Thoracic aorta (tissue), 2 donors: ENCODE data around the gene PLD6. TPM values are rescaled to one million over a fixed set of nuclear protein-coding genes. Genes with fewer than 3 reads are reported as not detected.

ENCODE experiments used
- ATAC-seq: fragments of 150-250 bp; one replicate; pipeline ENCODE4 v1.8.0; 2017; ENCODE audit warnings: low read depth; ENCODE audit not compliant: insufficient number of reproducible peaks, low FRiP score
- DNase-seq: peaks from one replicate; pipeline ENCODE4 v3.0.0-alpha.2; 2020; ENCODE audit warnings: low spot score
- H3K27ac ChIP-seq, 2 donors: fragments of 200-600 bp; sonication (generic); 1 replicate in 1 of 2; 2 replicates in 1 of 2; pipeline ENCODE4 v1.5.1; 2016; ENCODE audit warnings: mild to moderate bottlenecking in 2 of 2, moderate library complexity in 2 of 2
- H3K27me3 ChIP-seq: fragments of 200-600 bp; sonication (generic); replicated peaks from 2 replicates; pipeline ENCODE4 v1.6.0; 2016; ENCODE audit warnings: mild to moderate bottlenecking; ENCODE audit not compliant: insufficient read depth
- H3K36me3 ChIP-seq: fragments of 200-600 bp; sonication (generic); one replicate; pipeline ENCODE4 v1.5.1; 2016
- H3K4me1 ChIP-seq, 2 donors: fragments of 200-600 bp; sonication (generic); 1 replicate in 1 of 2; 2 replicates in 1 of 2; pipeline versions ENCODE4 v1.5.1 to v1.6.0; 2016; ENCODE audit warnings: low read depth in 2 of 2, mild to moderate bottlenecking in 1 of 2; ENCODE audit not compliant: control insufficient read depth in 1 of 2
- H3K4me3 ChIP-seq: fragments of 200-600 bp; sonication (generic); 2 replicates; pipeline ENCODE4 v1.5.1; 2016; ENCODE audit warnings: mild to moderate bottlenecking
- H3K9me3 ChIP-seq: fragments of 200-600 bp; sonication (generic); 2 replicates; pipeline ENCODE4 v1.5.1; 2016
- total RNA-seq, 2 donors: library from RNA; depleted of rRNA; stranded (reverse); fragments of >200 nt; gene quantifications; one replicate each; pipeline versions ENCODE4 v1.1.0 to v1.2.3, GENCODE V29; 2016
- TF ChIP-seq, protein P1 (sequence below): fragments of 200-600 bp; sonication (generic); IDR thresholded peaks from one replicate; pipeline ENCODE4 v1.5.1; 2019; ENCODE audit warnings: antibody characterized with exemption

PLD6 gene
- total RNA-seq, 2 donors from 2014 or later = 0.68 to 5.5 TPM

GRCh38 chr17:17175917-17176316 lies 30.2 kb downstream of the PLD6 start:
- no peak overlapping the region for H3K27ac ChIP-seq
- H3K36me3 ChIP-seq = peaks cover 69% of the 10 kb centered on the region
- peaks cover 0 to 4% of the 10 kb centered on the region in 2 donors for H3K4me1 ChIP-seq
- DNase-seq = no peak
- no peaks in the 10 kb centered on the region for H3K9me3 ChIP-seq
- no peak overlapping the region for H3K4me3 ChIP-seq
- no peak for ATAC-seq
- no peaks in the 10 kb centered on the region for H3K27me3 ChIP-seq
- TF ChIP-seq, protein P1, sequence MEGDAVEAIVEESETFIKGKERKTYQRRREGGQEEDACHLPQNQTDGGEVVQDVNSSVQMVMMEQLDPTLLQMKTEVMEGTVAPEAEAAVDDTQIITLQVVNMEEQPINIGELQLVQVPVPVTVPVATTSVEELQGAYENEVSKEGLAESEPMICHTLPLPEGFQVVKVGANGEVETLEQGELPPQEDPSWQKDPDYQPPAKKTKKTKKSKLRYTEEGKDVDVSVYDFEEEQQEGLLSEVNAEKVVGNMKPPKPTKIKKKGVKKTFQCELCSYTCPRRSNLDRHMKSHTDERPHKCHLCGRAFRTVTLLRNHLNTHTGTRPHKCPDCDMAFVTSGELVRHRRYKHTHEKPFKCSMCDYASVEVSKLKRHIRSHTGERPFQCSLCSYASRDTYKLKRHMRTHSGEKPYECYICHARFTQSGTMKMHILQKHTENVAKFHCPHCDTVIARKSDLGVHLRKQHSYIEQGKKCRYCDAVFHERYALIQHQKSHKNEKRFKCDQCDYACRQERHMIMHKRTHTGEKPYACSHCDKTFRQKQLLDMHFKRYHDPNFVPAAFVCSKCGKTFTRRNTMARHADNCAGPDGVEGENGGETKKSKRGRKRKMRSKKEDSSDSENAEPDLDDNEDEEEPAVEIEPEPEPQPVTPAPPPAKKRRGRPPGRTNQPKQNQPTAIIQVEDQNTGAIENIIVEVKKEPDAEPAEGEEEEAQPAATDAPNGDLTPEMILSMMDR = no peak

- Histone ChIP-seq H3K27me3 (no peaks in the 10 kb centered on the region), H3K9me3 (no peaks in the 10 kb centered on the region), H3K36me3 (peaks cover 69% of the 10 kb centered on the region), H3K27ac (no peak overlapping the region), H3K4me1 (no peaks in the 10 kb centered on the region), H3K4me3 (no peak overlapping the region)
- TF ChIP-seq, protein P1 = no peak
- DNase-seq = no peak
- no peak for ATAC-seq
Measured at GRCh38 chr17:17175340-17175739, 30.8 kb downstream of the PLD6 start.

DNA sequence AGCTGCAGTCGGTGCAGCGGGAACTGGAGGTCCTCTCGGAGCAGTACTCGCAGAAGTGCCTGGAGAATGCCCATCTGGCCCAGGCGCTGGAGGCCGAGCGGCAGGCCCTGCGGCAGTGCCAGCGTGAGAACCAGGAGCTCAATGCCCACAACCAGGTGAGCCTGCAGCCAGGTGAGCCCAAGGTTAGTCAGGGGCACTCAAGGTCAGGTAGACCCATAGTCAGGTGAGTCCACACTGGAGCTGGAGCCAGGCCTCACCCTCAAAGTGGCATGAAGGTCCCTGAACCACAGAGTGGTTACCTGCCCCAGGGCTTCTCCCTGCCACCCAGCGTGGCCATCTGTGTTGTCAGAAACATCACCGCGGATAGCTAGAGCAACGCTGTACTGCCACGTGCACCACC lies 32.2 kb downstream of the PLD6 start:
- ATAC-seq (no peak), DNase-seq (no peak)
- TF ChIP-seq, protein P1 = no peak
- Histone ChIP-seq H3K27ac (no peak overlapping the region), H3K27me3 (no peaks in the 10 kb centered on the region), H3K4me1 (no peaks in the 10 kb centered on the region), H3K4me3 (no peak overlapping the region), H3K9me3 (no peaks in the 10 kb centered on the region), H3K36me3 (peaks cover 75% of the 10 kb centered on the region)

DNA sequence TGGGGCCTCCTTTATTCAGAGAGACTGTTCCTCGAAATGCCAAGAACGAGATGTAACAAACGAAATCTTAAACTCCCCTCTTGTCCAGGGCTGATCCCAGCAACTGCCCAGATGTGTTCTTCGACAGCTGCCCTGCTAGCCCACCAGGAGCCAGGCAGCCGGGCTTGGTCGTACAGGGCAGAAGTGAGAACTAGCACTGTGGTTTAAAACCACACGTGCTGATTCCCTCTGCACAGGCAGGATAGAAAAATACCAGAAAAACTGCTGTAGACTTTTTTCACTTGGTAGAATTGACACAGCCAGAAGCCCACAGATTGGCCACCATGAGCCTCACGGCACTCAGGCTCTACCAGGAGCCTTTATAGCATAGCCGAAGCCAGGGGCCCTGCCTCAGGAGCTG lies 33.1 kb downstream of the PLD6 start:
- no peaks in the 10 kb centered on the region for H3K27me3 ChIP-seq
- no peak overlapping the region for H3K27ac ChIP-seq

DNA sequence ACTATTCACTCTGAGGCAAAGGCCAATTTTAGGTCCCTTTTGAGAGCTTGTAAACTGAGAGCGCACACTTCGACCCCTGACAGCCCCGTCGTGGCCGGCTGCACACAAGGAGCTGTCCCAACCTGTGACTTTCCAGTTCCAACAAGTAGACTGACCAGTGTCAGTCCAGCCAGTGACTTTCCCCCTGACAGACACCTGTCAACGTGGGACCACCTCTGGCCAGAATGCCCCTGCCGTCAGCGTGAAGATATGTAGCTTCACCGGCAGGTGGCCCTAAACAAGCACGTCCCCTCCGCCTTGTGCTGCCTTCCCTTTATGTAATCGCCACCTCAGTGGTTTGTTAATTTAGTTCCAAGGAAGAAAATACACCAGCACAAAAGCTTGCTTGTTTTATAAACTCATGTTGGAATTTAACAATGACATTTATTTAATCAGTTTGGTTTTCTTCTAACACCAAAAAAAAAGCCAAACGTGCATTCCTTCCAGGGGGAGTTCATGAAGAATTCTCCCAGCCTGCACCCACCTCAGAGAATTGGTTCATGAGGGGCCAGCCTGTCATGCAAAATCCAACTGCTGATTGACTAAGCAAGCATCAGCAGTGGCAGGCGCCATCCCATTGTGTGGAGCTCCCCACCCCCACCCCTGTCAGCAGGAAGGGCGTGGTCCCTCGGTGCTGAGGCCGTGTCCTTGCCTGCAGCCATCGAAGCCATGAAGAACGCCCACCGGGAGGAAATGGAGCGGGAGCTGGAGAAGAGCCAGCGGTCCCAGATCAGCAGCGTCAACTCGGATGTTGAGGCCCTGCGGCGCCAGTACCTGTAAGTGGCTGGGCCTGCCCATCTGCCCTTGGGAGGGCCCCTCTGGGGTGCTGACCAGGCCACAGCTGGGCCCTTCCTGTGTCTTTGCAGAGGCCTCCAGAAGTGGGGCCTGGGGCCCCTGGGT lies 33.9 kb downstream of the PLD6 start:
- H3K27ac ChIP-seq = no peak overlapping the region
- TF ChIP-seq, protein P1 = no peak
- no peaks in the 10 kb centered on the region for H3K27me3 ChIP-seq
- H3K9me3 ChIP-seq = no peaks in the 10 kb centered on the region
- no peak for ATAC-seq
- H3K4me3 ChIP-seq = no peak overlapping the region
- H3K36me3 ChIP-seq = peaks cover 78% of the 10 kb centered on the region
- DNase-seq = no peak
- no peaks in the 10 kb centered on the region for H3K4me1 ChIP-seq

More for the DNA sequence above, 33.1 kb downstream of the PLD6 start:
- Histone ChIP-seq H3K4me1 (no peaks in the 10 kb centered on the region), H3K36me3 (peaks cover 77% of the 10 kb centered on the region), H3K4me3 (no peak overlapping the region), H3K9me3 (no peaks in the 10 kb centered on the region)
- TF ChIP-seq, protein P1 = no peak
- DNase-seq (no peak), ATAC-seq (no peak)
